Measurements from ENCODE around the gene TNS3. TPM values are rescaled to one million over a fixed set of nuclear protein-coding genes. Genes with fewer than 3 reads are reported as not detected.

TNS3 gene
- total and polyA plus RNA-seq, 7 donors, result 17.4 to 43.8 (median 28.8) TPM

GRCh38 chr7:47232751-47233412 is 349.0 kb downstream of the TNS3 start:
- no peak overlapping the region for H3K27ac ChIP-seq
- TF ChIP-seq POLR2AphosphoS5 (IDR thresholded peaks at IDR 0.05), result no peak
- no peak for TF ChIP-seq POLR2A (IDR thresholded peaks at IDR 0.05)
- TF ChIP-seq EP300 (IDR thresholded peaks at IDR 0.05), result no peak
- TF ChIP-seq CTCF (IDR thresholded peaks at IDR 0.05), result no peak
- no peak for DNase-seq
- H3K36me3 ChIP-seq, result no peaks in the 10 kb centered on the region
- intact Hi-C loops (cut with DNase I), result no loop called here
- 71 to 89% methylated on average over 8 of the region's 8 CpGs for WGBS, 2 donors
- H3K4me3 ChIP-seq, result no peak overlapping the region
- peaks cover 0 to 12% (median 7%) of the 10 kb centered on the region in 4 donors for H3K4me1 ChIP-seq
- no peaks in the 10 kb centered on the region for H3K9me3 ChIP-seq
- H3K27me3 ChIP-seq, result no peaks in the 10 kb centered on the region

- TF ChIP-seq CTCF (IDR thresholded peaks at IDR 0.05) (no peak), EP300 (IDR thresholded peaks at IDR 0.05) (no peak), POLR2A (IDR thresholded peaks at IDR 0.05) (no peak), POLR2AphosphoS5 (IDR thresholded peaks at IDR 0.05) (no peak)
- WGBS, 2 donors, result 98% methylated on average over 1 of the region's 1 CpG
- no peaks in the 10 kb centered on the region for H3K36me3 ChIP-seq
- no peak for DNase-seq
- H3K27me3 ChIP-seq, result no peaks in the 10 kb centered on the region
- peaks cover 0 to 25% (median 18%) of the 10 kb centered on the region in 4 donors for H3K4me1 ChIP-seq
- no peak overlapping the region for H3K4me3 ChIP-seq
- no peak overlapping the region for H3K27ac ChIP-seq
- H3K9me3 ChIP-seq, result no peaks in the 10 kb centered on the region
- intact Hi-C loops (cut with DNase I), result no loop called here
Measured at GRCh38 chr7:47231627-47232026, 350.3 kb downstream of the TNS3 start.

- no peak overlapping the region for H3K27ac ChIP-seq
- 92 to 93% methylated on average over 3 of the region's 3 CpGs for WGBS, 2 donors
- intact Hi-C loops (cut with DNase I), result no loop called here
- no peak overlapping the region for H3K4me3 ChIP-seq
- H3K36me3 ChIP-seq, result no peaks in the 10 kb centered on the region
- DNase-seq, result no peak
- H3K4me1 ChIP-seq, result peaks cover 0 to 25% (median 18%) of the 10 kb centered on the region in 4 donors
- H3K27me3 ChIP-seq, result no peaks in the 10 kb centered on the region
- no peaks in the 10 kb centered on the region for H3K9me3 ChIP-seq
- TF ChIP-seq CTCF (IDR thresholded peaks at IDR 0.05) (no peak), POLR2AphosphoS5 (IDR thresholded peaks at IDR 0.05) (no peak), POLR2A (IDR thresholded peaks at IDR 0.05) (no peak), EP300 (IDR thresholded peaks at IDR 0.05) (no peak)
Measured at GRCh38 chr7:47231032-47231431, 350.9 kb downstream of the TNS3 start.

DNA sequence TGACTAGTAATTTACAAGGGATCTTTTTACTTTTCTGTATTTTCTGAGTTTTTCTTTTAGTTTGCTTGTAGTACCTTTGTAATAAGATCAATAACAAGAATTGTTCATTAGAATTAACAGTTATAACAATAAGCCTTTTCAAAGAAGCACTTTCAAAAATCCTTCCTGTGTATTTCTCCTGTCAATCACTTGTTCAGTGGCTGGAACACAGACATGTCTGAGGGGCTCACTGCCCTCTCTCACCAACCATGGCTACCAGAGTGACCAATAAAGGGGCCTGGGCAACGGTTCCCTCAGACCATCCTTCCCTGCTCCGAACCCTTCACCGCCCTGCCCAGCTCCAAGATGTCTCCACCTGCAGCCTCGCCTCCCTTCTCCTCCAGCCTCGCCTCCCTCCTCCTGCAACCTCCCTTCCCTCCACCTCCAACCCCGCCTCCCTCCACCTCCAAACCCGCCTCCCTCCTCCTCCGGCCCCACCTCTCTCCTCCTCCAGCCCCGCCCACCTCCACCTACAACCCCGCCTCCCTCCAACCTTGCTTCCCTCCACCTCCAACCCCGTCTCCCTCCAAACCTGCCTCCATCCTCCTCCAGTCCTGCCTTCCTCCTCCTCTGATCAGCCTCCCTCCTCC is 353.4 kb downstream of the TNS3 start:
- 92 to 94% methylated on average over 11 of the region's 11 CpGs for WGBS, 2 donors

More for the DNA sequence above, 353.4 kb downstream of the TNS3 start:
- Histone ChIP-seq H3K9me3 (no peaks in the 10 kb centered on the region), H3K27ac (peak overlapping the region in 1 of 4 donors; percentile 39), H3K27me3 (no peaks in the 10 kb centered on the region), H3K4me1 (peaks cover 0 to 23% (median 16%) of the 10 kb centered on the region in 4 donors), H3K4me3 (no peak overlapping the region), H3K36me3 (no peaks in the 10 kb centered on the region)
- TF ChIP-seq CTCF (IDR thresholded peaks at IDR 0.05) (no peak), POLR2AphosphoS5 (IDR thresholded peaks at IDR 0.05) (no peak), EP300 (IDR thresholded peaks at IDR 0.05) (no peak), POLR2A (IDR thresholded peaks at IDR 0.05) (no peak)
- intact Hi-C loops (cut with DNase I), result no loop called here
- DNase-seq, result no peak
